ENCODE measurements around the gene RGS7.
"Not testable (repeated sequence)": the region's sequence is repeated elsewhere in the genome, so short reads cannot be mapped to it uniquely, and the experiment has no call there.

The RGS7 gene

GRCh38 chr1:241270016-241270415 lies 87.0 kb downstream of the RGS7 start:
- DNase-seq, result no peak

- DNase-seq, result no peak
Observed at GRCh38 chr1:241269116-241269515, 87.9 kb downstream of the RGS7 start.

- no peak for DNase-seq
Observed at GRCh38 chr1:241266121-241266520, 90.9 kb downstream of the RGS7 start.

GRCh38 chr1:241265428-241265827 lies 91.6 kb downstream of the RGS7 start:
- no peak for DNase-seq

- DNase-seq, result no peak
Observed at GRCh38 chr1:241263346-241263745, 93.7 kb downstream of the RGS7 start.

- no peak for DNase-seq
Observed at GRCh38 chr1:241253471-241253870, 103.5 kb downstream of the RGS7 start.

GRCh38 chr1:241250465-241250864 lies 106.5 kb downstream of the RGS7 start:
- no peak for DNase-seq

GRCh38 chr1:241240069-241240468 lies 116.9 kb downstream of the RGS7 start:
- no peak for DNase-seq

GRCh38 chr1:241237873-241238272 lies 119.1 kb downstream of the RGS7 start:
- no peak for DNase-seq

- no peak for DNase-seq
Observed at GRCh38 chr1:241235256-241235897, 121.6 kb downstream of the RGS7 start.

GRCh38 chr1:241229711-241230110 lies 127.3 kb downstream of the RGS7 start:
- DNase-seq, result no peak

GRCh38 chr1:241229216-241229615 lies 127.8 kb downstream of the RGS7 start:
- DNase-seq, result no peak

GRCh38 chr1:241228339-241228738 lies 128.7 kb downstream of the RGS7 start:
- no peak for DNase-seq

GRCh38 chr1:241225741-241226140 lies 131.3 kb downstream of the RGS7 start:
- DNase-seq, result no peak

GRCh38 chr1:241224189-241224588 lies 132.8 kb downstream of the RGS7 start:
- DNase-seq, result not testable (repeated sequence)

GRCh38 chr1:241222813-241223212 lies 134.2 kb downstream of the RGS7 start:
- not testable (repeated sequence) for DNase-seq

GRCh38 chr1:241221319-241221718 lies 135.7 kb downstream of the RGS7 start:
- no peak for DNase-seq

- DNase-seq, result not testable (repeated sequence)
Observed at GRCh38 chr1:241220913-241221312, 136.1 kb downstream of the RGS7 start.

GRCh38 chr1:241219449-241219848 lies 137.6 kb downstream of the RGS7 start:
- DNase-seq, result no peak

GRCh38 chr1:241217516-241217915 lies 139.5 kb downstream of the RGS7 start:
- no peak for DNase-seq

GRCh38 chr1:241215683-241216082 lies 141.3 kb downstream of the RGS7 start:
- no peak for DNase-seq

- no peak for DNase-seq
Observed at GRCh38 chr1:241215203-241215602, 141.8 kb downstream of the RGS7 start.

- DNase-seq, result no peak
Observed at GRCh38 chr1:241213139-241213538, 143.9 kb downstream of the RGS7 start.

- no peak for DNase-seq
Observed at GRCh38 chr1:241212628-241213027, 144.4 kb downstream of the RGS7 start.

GRCh38 chr1:241208910-241209379 lies 148.1 kb downstream of the RGS7 start:
- no peak for DNase-seq
